Measurements from ENCODE around the gene LARP7. TPM values are rescaled to one million over a fixed set of nuclear protein-coding genes. Genes with fewer than 3 reads are reported as not detected.

LARP7 gene
- total RNA-seq (2022; extraction: Qiagen RNA extraction; ENCODE audit: low read depth), result 24.9 to 33.6 TPM (median 26.3 TPM) in 5 replicates

GRCh38 chr4:112636688-112637551 lies at the start of gene LARP7, which contains the start of gene ZGRF1:
LARP7 (plus strand) TSS chr4:112637143; CDS start chr4:112644670, 7,527 bp downstream.
ZGRF1 (minus strand) TSS chr4:112636909; CDS start chr4:112633176, 3,733 bp downstream.

Other genes starting within 250 kb of the LARP7 start
- gene NEUROG2, start 121.0 kb upstream of the LARP7 start, total RNA-seq (2022; extraction: Qiagen RNA extraction; ENCODE audit: low read depth), result not detected in 5 replicates
- gene ZGRF1, start 234 bp upstream of the LARP7 start, total RNA-seq (2022; extraction: Qiagen RNA extraction; ENCODE audit: low read depth), result 2.8 to 4.2 TPM (median 3.6 TPM) in 5 replicates

Data from A549 treated with GW870086 at 1 μM for 4 hours (cell line).